CD4-positive, alpha-beta T cell (primary cell): Measurements from ENCODE around the gene PSMD11. TPM values are rescaled to one million over a fixed set of nuclear protein-coding genes. Genes with fewer than 3 reads are reported as not detected.
A peak's percentile ranks its signal among the peaks of the same experiment; 100 is the strongest.
"Not testable (repeated sequence)": the region's sequence is repeated elsewhere in the genome, so short reads cannot be mapped to it uniquely, and the experiment has no call there.

Experiments
- ATAC-seq: fragments of 200-7000 bp; cut with Tn5 transposase; one replicate; pipeline ENCODE4 v1.10.0; 2022; ENCODE audit warnings: mild to moderate bottlenecking; ENCODE audit not compliant: poor library complexity
- CTCF ChIA-PET: fragments of 350-600 bp; sonication (Branson Sonifier 250); formaldehyde crosslinking; loops from one replicate; lab custom pipeline; 2021; ENCODE audit warnings: antibody characterized with exemption, inconsistent platforms; lab: Charles Lee
- POLR2A ChIA-PET: fragments of 350-600 bp; sonication (Branson Sonifier 250); formaldehyde crosslinking; loops from one replicate; lab custom pipeline; 2021; ENCODE audit warnings: antibody characterized with exemption, inconsistent platforms; lab: Charles Lee
- DNase-seq, 14 experiments: peaks; one replicate each; pipeline ENCODE4 v3.0.0-alpha.2; 2013 to 2020; ENCODE audit warnings: mixed read lengths in 2 of 14
- H3K27ac ChIP-seq, 2 donors: one replicate each; pipeline versions ENCODE4 v1.5.1 to v1.7.0; 2013; ENCODE audit warnings: low read length in 2 of 2, low read depth in 1 of 2, mild to moderate bottlenecking in 1 of 2
- H3K27me3 ChIP-seq, 2 experiments: 1 replicate in 1 of 2; 2 replicates in 1 of 2; pipeline versions ENCODE4 v1.6.1 to v1.7.0; 2013; ENCODE audit warnings: low read length in 2 of 2, control low read depth in 1 of 2, mild to moderate bottlenecking in 1 of 2, moderate library complexity in 1 of 2; ENCODE audit not compliant: insufficient read depth in 2 of 2, control insufficient read depth in 1 of 2
- H3K36me3 ChIP-seq: one replicate; pipeline ENCODE4 v1.6.1; 2013; ENCODE audit warnings: low read length, control low read depth; ENCODE audit not compliant: insufficient read depth
- H3K4me1 ChIP-seq: one replicate; pipeline ENCODE4 v1.6.1; 2013; ENCODE audit warnings: low read length, control low read depth; ENCODE audit not compliant: insufficient read depth
- H3K4me3 ChIP-seq: one replicate; pipeline ENCODE4 v1.5.1; 2013; ENCODE audit warnings: mild to moderate bottlenecking, low read length, moderate library complexity
- H3K9me3 ChIP-seq, 2 experiments: 1 replicate in 1 of 2; 2 replicates in 1 of 2; pipeline versions ENCODE4 v1.6.1 to v1.7.0; 2013; ENCODE audit warnings: low read length in 2 of 2, mild to moderate bottlenecking in 2 of 2, control low read depth in 1 of 2, moderate library complexity in 1 of 2; ENCODE audit not compliant: control insufficient read depth in 1 of 2, insufficient read depth in 1 of 2
- H3K27ac Mint-ChIP-seq: one replicate; pipeline ENCODE4 v1.8.0; 2020; ENCODE audit warnings: mixed read lengths
- H3K27me3 Mint-ChIP-seq: one replicate; pipeline ENCODE4 v1.8.0; 2021; ENCODE audit warnings: mixed read lengths
- H3K36me3 Mint-ChIP-seq: one replicate; pipeline ENCODE4 v1.8.0; 2021; ENCODE audit warnings: low read depth, mixed read lengths
- H3K4me1 Mint-ChIP-seq: one replicate; pipeline ENCODE4 v1.8.0; 2021; ENCODE audit warnings: low read depth, mixed read lengths
- H3K4me3 Mint-ChIP-seq: one replicate; pipeline ENCODE4 v1.8.0; 2020; ENCODE audit warnings: mild to moderate bottlenecking, mixed read lengths
- H3K9me3 Mint-ChIP-seq: one replicate; pipeline ENCODE4 v1.8.0; 2020; ENCODE audit warnings: mixed read lengths
- intact Hi-C, 2 experiments: fragments of 100-400 bp; cut with DNase I in 1 of 2; cut with micrococcal nuclease in 1 of 2; formaldehyde crosslinking; loops; one replicate each; pipeline versions ENCODE4 v1.15.1 to v1.9.0; 2023 to 2025; cut with DNase I, micrococcal nuclease
- polyA plus RNA-seq, 2 donors: library from polyadenylated mRNA; unstranded; fragments of 120-200 nt; gene quantifications; one replicate each; pipeline ENCODE4 v1.2.1, GENCODE V29; 2013
- total RNA-seq, 174 experiments: library from RNA in 2 of 174; stranded (reverse) in 2 of 174; gene quantifications; one replicate each; pipeline ENCODE4 v1.2.3 and lab custom pipeline; 2021 to 2026
- TF ChIP-seq, protein P1 (sequence below): fragments of 200-600 bp; IDR thresholded peaks from one replicate; pipeline ENCODE4 v1.8.0; 2022; ENCODE audit warnings: antibody characterized with exemption, mild to moderate bottlenecking

The PSMD11 gene
- total RNA-seq (10 to 100 TPM; 67.6 to 68.7 TPM), total RNA-seq (lab: John Stamatoyannopoulos, UW) (46.8 to 352 (median 86.9) reads per million in 172 experiments)
- 41.3 TPM for polyA plus RNA-seq (2013, experiment 1 of 2)
- 41.7 TPM for polyA plus RNA-seq (2013, experiment 2 of 2)

DNA sequence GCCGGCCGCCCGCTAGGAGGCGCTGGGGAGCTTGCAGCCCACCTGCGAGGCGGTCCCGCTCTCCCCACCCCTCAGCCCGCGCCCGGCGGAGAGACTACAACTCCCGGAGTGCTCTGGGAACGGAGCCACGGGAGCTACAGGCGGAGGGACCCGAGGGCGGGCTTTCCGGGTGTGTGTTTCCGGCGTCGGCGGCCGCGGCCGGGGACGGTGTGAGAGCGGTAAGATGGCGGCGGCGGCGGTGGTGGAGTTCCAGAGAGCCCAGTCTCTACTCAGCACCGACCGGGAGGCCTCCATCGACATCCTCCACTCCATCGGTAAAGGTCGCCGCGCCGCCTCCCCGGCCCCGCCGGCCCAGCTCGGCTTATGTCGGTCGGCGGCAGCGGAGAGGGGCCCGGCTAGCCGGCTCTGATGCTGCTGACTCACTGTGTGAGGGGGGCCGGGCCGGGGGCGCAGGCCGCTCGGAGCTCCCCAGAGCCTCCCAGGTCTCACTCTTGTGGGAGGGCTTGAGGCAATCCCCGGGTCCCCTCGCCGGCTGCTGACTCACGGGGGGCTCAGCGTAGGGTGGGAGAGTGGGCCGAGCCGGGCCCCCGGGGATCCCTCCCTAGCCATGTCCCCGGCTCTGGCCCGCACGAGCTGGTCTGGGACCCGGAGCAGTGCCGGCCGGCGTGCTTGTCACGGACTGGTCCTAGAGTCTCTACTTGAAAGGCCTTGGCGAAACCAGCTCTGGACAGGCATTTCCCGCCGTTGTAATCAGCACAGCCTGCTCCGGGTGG is at the start of gene PSMD11:
Gene PSMD11, plus strand, starts transcription at position 210 of the 773 bp plus-strand sequence. Its CDS starts 14 bp downstream, at position 224.
- H3K27me3 Mint-ChIP-seq = no peaks in the 10 kb centered on the region
- H3K4me1 Mint-ChIP-seq = peaks cover 39% of the 10 kb centered on the region
- no peaks in the 10 kb centered on the region for H3K9me3 Mint-ChIP-seq
- H3K36me3 Mint-ChIP-seq = peaks cover 44% of the 10 kb centered on the region
- H3K4me3 Mint-ChIP-seq = peak within 1 kb of the TSS; percentile 90
- peak; percentile 97 for ATAC-seq
- DNase-seq = peak; percentile 98 to 99 (median 99)
- TF ChIP-seq, protein P1, sequence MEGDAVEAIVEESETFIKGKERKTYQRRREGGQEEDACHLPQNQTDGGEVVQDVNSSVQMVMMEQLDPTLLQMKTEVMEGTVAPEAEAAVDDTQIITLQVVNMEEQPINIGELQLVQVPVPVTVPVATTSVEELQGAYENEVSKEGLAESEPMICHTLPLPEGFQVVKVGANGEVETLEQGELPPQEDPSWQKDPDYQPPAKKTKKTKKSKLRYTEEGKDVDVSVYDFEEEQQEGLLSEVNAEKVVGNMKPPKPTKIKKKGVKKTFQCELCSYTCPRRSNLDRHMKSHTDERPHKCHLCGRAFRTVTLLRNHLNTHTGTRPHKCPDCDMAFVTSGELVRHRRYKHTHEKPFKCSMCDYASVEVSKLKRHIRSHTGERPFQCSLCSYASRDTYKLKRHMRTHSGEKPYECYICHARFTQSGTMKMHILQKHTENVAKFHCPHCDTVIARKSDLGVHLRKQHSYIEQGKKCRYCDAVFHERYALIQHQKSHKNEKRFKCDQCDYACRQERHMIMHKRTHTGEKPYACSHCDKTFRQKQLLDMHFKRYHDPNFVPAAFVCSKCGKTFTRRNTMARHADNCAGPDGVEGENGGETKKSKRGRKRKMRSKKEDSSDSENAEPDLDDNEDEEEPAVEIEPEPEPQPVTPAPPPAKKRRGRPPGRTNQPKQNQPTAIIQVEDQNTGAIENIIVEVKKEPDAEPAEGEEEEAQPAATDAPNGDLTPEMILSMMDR = peak; percentile 23
- intact Hi-C loops = loop anchor here (1.0 to 10.0 kb wide), 4 partner anchors 92 to 510 kb away; partner anchors contain the start of genes ZNF207 (in 2 of the 2), MYO1D (in 1 of the 2) and SUZ12 (in 1 of the 2)
- POLR2A ChIA-PET = interaction anchor here (0.6 to 2.2 kb wide), 9 partner anchors 9 to 433 kb away, joined by 3 to 21 read pairs (median 6); partner anchors contain the start of genes CDK5R1 and MYO1D
- CTCF ChIA-PET = interaction anchor here (0.6 to 3.1 kb wide), 25 partner anchors 10 to 543 kb away, joined by 3 to 37 read pairs (median 4); partner anchors contain the start of genes CDK5R1, MYO1D, RHOT1 and UTP6
- H3K36me3 ChIP-seq = peaks cover 22% of the 10 kb centered on the region
- no peaks in the 10 kb centered on the region for H3K9me3 ChIP-seq
- H3K4me3 ChIP-seq = peak within 1 kb of the TSS; percentile 92
- H3K27me3 ChIP-seq = no peaks in the 10 kb centered on the region
- peak within 1 kb of the TSS; percentile 18 for H3K27ac Mint-ChIP-seq
- H3K27ac ChIP-seq = peak within 1 kb of the TSS; percentile 46 to 63
- H3K4me1 ChIP-seq = peaks cover 17% of the 10 kb centered on the region

- Mint-ChIP-seq H3K27me3 (no peaks in the 10 kb centered on the region), H3K4me1 (peaks cover 9% of the 10 kb centered on the region), H3K9me3 (no peaks in the 10 kb centered on the region), H3K36me3 (no peaks in the 10 kb centered on the region), H3K27ac (no peak overlapping the region), H3K4me3 (no peak overlapping the region)
- Histone ChIP-seq H3K4me3 (no peak overlapping the region), H3K27me3 (no peaks in the 10 kb centered on the region), H3K27ac (no peak overlapping the region), H3K36me3 (no peaks in the 10 kb centered on the region), H3K4me1 (no peaks in the 10 kb centered on the region), H3K9me3 (peaks cover 0 to 6% of the 10 kb centered on the region in 2 experiments)
- POLR2A ChIA-PET = no interaction called here
- TF ChIP-seq, protein P1 = no peak
- DNase-seq (no peak), ATAC-seq (no peak)
- CTCF ChIA-PET = interaction anchor here (1.2 kb wide), 1 partner anchor 16 kb away, joined by 5 read pairs; no protein-coding TSS in a partner anchor
- intact Hi-C loops = no loop called here
Observed at GRCh38 chr17:32396343-32396742, 48.0 kb upstream of the PSMD11 start.

- no peaks in the 10 kb centered on the region for H3K27me3 ChIP-seq
- Mint-ChIP-seq H3K36me3 (peaks cover 4% of the 10 kb centered on the region), H3K4me1 (peaks cover 9% of the 10 kb centered on the region), H3K4me3 (no peak overlapping the region), H3K27me3 (no peaks in the 10 kb centered on the region), H3K9me3 (no peaks in the 10 kb centered on the region), H3K27ac (peak overlapping the region; percentile 26)
- DNase-seq (no peak), ATAC-seq (no peak)
- no peaks in the 10 kb centered on the region for H3K36me3 ChIP-seq
- ChIA-PET CTCF (interaction anchor here (2.0 kb wide), 1 partner anchor 45 kb away, joined by 5 read pairs; the partner anchor contains the start of gene PSMD11), POLR2A (interaction anchor here (1.7 kb wide), 1 partner anchor 10 kb away, joined by 6 read pairs; no protein-coding TSS in a partner anchor)
- TF ChIP-seq, protein P1 = no peak
- intact Hi-C loops = no loop called here
- no peak overlapping the region for H3K4me3 ChIP-seq
- H3K27ac ChIP-seq = no peak overlapping the region
- H3K9me3 ChIP-seq = peaks cover 0 to 6% of the 10 kb centered on the region in 2 experiments
- H3K4me1 ChIP-seq = no peaks in the 10 kb centered on the region
Observed at GRCh38 chr17:32398946-32399345, 45.4 kb upstream of the PSMD11 start.

DNA sequence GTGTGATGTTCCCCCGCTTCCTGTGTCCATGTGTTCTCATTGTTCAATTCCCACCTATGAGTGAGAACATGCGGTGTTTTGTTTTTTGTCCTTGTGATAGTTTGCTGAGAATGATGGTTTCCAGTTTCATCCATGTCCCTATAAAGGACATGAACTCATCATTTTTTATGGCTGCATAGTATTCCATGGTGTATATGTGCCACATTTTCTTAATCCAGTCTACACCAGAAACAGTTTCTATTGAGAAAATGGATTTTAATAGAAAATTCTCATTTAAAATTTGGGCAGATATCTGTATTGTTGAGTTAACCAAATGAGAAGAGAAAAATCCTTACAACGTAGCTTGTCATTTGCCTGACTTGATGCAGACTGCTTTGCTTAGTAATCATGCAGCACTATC is 34.2 kb upstream of the PSMD11 start:
- H3K9me3 ChIP-seq, H3K4me1 ChIP-seq, H3K4me1 Mint-ChIP-seq, intact Hi-C loops, POLR2A ChIA-PET, CTCF ChIA-PET, H3K27ac Mint-ChIP-seq, H3K36me3 ChIP-seq, H3K27ac ChIP-seq, ATAC-seq, H3K27me3 ChIP-seq, H3K4me3 ChIP-seq, H3K27me3 Mint-ChIP-seq, H3K9me3 Mint-ChIP-seq, H3K4me3 Mint-ChIP-seq, DNase-seq: not testable (repeated sequence)
- peaks cover 22% of the 10 kb centered on the region for H3K36me3 Mint-ChIP-seq
